Stimulated activated CD8-positive, alpha-beta memory T cell treated with anti-CD3 and anti-CD28 coated beads, Interleukin-4, amount 100 ng/mL, for 48 hours (primary cell): ENCODE measurements around the gene SLC39A11.
"Not testable (repeated sequence)": the region's sequence is repeated elsewhere in the genome, so short reads cannot be mapped to it uniquely, and the experiment has no call there.

Source experiments
- DNase-seq: peaks from one replicate; pipeline ENCODE4 v3.0.0-alpha.2; 2020

SLC39A11 gene

DNA sequence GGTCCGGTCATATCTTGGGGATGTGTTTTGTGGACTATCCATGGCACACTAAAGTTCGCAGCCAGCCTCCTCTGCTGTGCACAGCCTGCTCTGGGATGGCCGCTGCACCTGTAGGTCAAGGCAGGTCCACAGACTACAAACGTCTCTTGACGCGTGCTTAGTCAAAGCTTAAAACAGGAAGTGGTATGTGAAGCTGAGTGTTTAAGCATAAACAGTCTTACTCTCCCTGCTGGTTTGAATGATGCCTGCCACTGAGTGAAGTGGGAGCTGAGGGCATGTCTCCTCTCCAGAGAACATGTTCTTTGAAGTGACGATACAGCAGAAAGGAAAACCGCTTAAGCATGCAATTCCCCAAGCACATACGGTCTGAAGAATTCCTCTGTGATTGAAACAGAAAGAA lies 365.6 kb downstream of the SLC39A11 start:
- DNase-seq: peak; percentile 50

DNA sequence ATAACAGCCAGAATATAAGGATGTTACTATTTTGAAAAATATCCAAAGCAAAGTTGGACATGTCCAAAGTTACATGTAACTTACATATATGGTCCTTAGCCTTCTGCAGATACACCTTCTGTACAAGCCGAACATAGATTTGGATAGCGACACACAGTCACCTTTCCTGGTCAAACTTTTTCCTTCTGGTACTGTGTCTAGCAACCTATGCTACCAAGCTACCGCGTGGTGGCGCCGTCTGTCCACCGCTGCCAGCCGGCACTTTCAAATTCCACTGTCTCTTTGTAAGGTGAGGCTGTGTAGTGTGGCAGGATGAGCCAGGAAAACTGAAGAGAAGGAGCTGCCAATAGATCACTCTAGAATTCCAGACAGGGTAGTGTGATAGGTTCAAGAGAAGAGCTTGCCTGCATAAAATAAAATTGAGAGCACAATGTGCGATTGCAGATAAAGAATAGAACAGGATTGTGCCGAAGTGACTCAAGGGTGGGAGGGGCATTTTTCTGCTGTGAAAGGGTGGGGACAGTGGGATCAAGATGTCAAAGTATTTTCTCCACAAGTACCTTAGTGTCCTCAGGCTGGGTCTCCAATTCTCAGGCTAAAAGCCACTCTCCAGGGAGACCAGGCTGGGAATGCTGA lies 366.9 kb downstream of the SLC39A11 start:
- peak; percentile 66 for DNase-seq

GRCh38 chr17:72724267-72724666 lies 368.2 kb downstream of the SLC39A11 start:
- no peak for DNase-seq

- DNase-seq: no peak
Observed at GRCh38 chr17:72723711-72724110, 368.8 kb downstream of the SLC39A11 start.

- DNase-seq: no peak
Observed at GRCh38 chr17:72720494-72720825, 372.0 kb downstream of the SLC39A11 start.

- peak; percentile 73 for DNase-seq
Observed at GRCh38 chr17:72719578-72720493, 372.7 kb downstream of the SLC39A11 start.

DNA sequence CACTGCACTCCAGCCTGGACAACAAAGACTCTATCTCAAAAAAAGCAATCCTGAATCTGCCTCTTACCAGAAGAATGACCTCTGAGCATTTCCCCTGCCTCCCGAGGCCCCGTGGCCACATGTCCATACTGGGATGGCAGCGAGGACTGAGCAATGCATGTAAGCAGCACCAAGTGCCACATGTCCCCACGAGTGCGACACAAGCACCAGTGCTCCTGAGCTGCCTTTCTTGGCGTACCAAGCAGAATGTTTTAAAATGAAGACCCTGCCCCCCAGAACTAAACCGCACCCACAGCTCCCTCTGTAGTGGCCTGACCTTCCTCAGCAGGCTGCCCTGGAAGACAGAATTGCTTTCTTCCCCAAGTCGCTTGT lies 373.3 kb downstream of the SLC39A11 start:
- DNase-seq: no peak

DNA sequence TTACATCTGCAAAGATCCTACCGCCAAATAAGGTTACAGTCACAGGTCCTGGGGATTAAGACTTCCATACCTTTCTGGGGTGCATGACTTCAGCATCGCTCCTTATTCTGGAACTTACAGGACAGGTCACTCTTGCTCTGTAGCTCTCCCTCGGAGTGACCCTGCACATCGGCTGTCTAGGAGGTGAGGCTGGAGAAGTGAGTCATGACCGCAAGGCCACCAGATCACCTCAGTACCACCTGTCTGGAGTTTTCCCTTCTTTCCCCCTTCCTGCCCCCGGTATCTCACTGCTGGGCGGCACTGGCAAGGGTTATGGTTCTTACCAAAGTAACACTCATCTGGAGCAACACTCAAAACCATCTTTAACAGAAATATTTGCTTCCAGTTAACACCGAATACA lies 374.8 kb downstream of the SLC39A11 start:
- no peak for DNase-seq

DNA sequence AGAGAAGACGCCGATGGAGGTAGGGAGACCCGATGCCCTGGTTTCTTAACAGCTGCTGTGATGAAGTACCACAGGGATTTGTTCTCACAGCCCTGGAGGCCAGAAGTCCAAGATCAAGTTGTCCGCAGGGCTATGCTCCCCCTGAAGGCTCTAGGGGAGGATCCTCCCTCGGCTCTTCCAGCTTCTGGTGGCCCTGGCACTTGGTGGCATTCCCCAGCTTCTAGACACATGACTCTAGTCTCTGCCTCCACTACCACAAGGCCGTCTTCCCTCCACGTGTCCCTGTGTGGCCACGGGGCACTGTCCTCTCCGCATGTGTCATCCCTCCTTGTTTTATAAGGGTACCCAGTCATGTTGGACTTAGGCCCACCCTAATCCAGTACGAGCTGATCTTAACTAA lies 375.2 kb downstream of the SLC39A11 start:
- DNase-seq: no peak

DNA sequence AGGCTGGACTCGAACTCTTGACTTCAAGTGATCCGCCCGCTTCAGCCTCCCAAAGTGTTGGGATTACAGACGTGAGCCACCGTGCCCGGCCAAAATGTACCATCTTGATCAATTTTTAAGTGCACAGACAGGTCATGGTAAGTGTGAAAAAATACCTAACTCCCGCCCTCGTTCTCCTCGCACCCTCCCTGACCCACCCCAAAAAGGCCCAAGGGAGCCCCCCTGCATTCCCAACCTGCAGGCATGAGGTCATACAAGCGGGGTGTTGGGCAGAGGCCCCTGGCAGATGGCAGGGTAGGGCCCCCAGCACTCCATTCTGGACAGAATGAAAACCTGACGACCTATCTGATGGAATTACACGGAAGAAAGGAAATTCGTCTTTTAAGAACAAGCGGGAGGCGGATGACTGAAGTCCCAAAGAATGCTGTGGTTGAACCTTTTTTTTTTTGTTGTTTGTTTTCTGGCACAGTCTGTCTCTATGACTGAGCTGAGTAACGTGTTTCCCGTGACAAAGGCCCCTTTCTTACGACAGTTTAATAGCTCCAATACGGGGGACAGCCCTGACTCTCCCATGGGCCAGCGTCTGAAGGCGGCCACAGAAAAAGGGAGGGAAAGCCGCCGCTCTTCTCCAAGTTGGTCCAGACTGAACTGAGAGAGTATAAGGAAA lies 376.4 kb downstream of the SLC39A11 start:
- no peak for DNase-seq

DNA sequence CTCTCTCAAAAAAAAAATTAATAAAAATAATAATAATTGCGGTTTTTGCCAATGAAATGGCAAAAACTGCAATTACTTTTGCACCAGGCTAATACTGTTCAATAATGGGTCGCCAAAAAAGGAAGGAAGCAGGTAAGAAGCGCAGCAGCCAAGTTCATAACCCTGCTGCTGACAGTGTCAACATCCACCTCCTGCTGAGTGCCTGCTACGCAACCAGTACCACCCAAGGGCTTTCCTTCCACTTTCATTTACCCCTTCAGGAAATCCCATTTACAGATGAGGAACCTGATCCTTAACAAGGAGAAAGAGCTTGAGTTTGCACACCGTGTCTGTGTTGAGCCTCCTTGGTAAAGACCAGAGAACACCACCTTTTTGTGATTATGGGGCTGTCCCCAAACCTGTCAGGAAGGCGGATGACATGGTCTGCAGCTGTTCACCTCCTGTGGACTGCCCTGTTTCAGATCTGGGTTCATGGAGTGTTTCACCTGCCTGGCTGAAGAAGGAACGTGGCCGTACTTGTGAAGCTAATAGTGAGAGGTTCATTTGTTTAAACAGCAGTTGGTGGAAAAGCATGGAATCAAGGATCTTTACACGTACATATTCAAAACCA lies 378.0 kb downstream of the SLC39A11 start:
- DNase-seq: no peak

GRCh38 chr17:72713701-72714100 lies 378.8 kb downstream of the SLC39A11 start:
- no peak for DNase-seq

DNA sequence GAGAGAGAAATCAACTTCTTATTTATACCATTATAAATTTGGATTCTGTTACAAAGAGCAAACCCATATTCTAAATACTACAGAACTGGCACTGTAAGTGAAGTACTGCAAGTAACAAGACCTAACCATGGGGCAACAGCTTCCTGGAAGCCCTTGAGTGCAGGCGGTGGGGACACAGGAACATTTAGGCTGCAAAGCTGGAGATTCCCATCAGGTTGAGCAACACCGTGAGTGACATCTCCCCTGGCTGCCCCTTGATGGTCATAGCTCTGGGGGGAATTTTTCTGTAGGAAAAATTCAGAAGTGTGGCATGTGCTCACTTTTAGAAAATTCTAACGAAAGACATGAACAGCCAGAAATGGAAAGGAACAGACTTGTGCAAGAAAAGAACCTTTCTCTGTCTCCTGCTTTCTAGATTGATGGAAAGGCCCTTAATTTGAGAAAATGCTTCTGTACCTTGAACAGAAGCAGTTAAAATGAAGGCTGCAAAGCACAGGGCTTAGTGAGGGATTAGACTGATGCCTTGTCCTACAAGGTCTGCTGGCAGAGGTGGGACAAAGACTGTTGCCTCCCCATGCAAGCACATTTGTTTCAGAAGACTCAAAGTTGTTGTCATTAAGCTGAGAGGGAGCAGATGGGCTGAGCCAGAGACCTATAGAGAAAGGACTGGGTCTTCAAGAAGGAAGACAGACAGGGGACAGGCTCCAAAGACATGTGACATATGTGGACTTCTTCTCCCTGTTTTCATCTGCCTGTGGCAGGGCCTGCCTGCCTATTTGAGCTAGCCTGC lies 380.8 kb downstream of the SLC39A11 start:
- DNase-seq: no peak

DNA sequence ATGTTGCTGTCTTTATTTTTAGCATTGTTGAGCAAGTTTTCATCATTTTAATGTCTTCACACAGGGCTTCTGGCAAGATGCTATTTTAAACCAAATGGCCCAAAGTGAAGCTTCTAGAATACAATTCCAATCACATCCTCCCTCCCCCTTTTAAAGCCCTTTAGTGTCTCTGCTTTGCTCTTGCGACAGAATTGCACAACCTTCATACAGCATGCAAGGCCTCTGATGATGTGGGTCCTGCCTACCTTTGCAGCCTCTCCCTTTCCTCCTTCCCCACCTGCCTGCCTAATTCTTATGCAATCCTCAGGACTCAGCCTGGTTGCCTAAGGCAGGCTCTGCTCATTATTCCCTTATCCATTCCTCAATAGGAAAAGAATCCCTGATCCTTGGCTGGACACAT lies 381.7 kb downstream of the SLC39A11 start:
- no peak for DNase-seq

DNA sequence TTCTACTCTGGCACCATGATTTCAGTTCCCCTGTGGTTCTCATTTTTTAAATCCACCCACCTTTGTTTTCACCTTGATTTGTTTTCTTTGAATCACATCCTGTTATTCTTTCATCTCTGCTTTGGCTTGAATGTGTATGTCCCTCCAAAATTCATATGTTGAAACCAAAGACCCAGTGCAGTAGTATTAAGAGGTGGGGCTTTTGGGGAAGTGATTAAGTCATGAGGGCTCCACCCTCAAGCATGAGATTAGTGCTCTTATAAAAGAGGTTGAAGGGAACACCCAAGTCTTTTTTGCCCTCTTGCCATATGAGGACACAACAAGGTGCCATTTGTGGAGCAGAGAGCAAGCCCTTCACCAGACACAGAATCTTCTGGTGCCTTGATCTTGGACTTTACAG lies 382.3 kb downstream of the SLC39A11 start:
- no peak for DNase-seq

GRCh38 chr17:72708682-72709081 lies 383.8 kb downstream of the SLC39A11 start:
- not testable (repeated sequence) for DNase-seq

DNA sequence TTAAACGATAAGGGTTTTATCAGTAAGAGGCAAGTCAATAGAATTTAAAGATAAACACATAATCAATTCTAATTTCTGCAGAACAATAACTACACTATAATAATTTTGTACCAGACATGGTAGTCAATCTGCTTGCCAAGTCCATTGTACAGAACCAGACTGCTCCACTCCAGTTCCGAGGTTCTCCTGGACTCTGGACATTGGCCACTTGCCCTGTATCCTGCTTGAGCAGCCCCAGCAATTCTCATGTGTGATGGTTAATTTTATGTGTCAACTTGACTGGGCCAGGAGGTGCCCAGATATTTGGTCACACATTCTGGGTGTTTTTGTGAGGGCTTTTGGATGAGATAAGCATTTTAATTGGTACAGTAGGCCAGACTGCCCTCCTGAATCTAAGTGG lies 384.6 kb downstream of the SLC39A11 start:
- DNase-seq: no peak

- no peak for DNase-seq
Observed at GRCh38 chr17:72706396-72706981, 386.0 kb downstream of the SLC39A11 start.

GRCh38 chr17:72705905-72706395 lies 386.5 kb downstream of the SLC39A11 start:
- no peak for DNase-seq

- no peak for DNase-seq
Observed at GRCh38 chr17:72702998-72703397, 389.5 kb downstream of the SLC39A11 start.

GRCh38 chr17:72702136-72702735 lies 390.3 kb downstream of the SLC39A11 start:
- no peak for DNase-seq

DNA sequence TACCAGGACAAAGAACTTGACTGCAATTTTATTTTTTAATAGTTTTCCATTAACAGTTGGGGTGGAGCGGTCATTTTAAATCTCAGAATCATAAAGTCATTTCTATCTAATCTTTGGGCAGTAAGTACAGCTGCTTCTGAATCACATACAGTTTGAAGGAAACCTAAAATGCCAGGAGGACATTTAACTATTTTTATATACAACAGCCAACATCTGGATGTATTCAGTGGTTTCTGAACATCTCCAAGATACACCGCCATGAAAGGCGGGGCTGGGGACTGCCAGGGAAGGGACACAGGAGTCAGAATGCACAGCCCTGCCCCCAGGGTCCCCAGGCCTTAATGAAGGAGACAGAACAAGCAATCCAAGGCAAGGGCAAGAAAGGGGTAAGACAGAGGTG lies 392.3 kb downstream of the SLC39A11 start:
- DNase-seq: no peak
